H1 (cell line): ENCODE data around the gene CAPG. TPM values are rescaled to one million over a fixed set of nuclear protein-coding genes. Genes with fewer than 3 reads are reported as not detected.
A peak's percentile ranks its signal among the peaks of the same experiment; 100 is the strongest.

Experiments
- ATF3 ChIP-seq: IDR thresholded peaks from 2 replicates; pipeline ENCODE4 v1.6.1; 2011; ENCODE audit warnings: low read depth, mild to moderate bottlenecking, low read length; ENCODE audit not compliant: insufficient read depth
- CBX5 ChIP-seq: fragments of 300-800, 300-1000 bp; sonication (generic); IDR thresholded peaks from 2 replicates; pipeline ENCODE4 v1.7.1; 2016; ENCODE audit warnings: antibody characterized with exemption, low read length, low read depth
- CEBPB ChIP-seq: IDR thresholded peaks from 2 replicates; pipeline ENCODE4 v1.6.1; 2012; ENCODE audit warnings: low read depth, low read length
- EGR1 ChIP-seq: IDR thresholded peaks from 2 replicates; pipeline ENCODE4 v1.6.1; 2011; ENCODE audit warnings: low read depth, low read length, borderline replicate concordance
- JUN ChIP-seq: IDR thresholded peaks from 2 replicates; pipeline ENCODE4 v1.6.1; 2011; ENCODE audit warnings: low read depth, mild to moderate bottlenecking, improper control_type of control experiment, low read length
- JUND ChIP-seq: IDR thresholded peaks from 2 replicates; pipeline ENCODE4 v1.6.1; 2011; ENCODE audit warnings: mild to moderate bottlenecking, improper control_type of control experiment, low read length
- KDM4A ChIP-seq: IDR thresholded peaks from one replicate; pipeline ENCODE4 v1.7.1; 2012; ENCODE audit warnings: low read depth, mild to moderate bottlenecking, moderate library complexity, low read length, inconsistent platforms; ENCODE audit not compliant: severe bottlenecking
- KDM5A ChIP-seq: fragments of 200-600 bp; IDR thresholded peaks from 2 replicates; pipeline ENCODE4 v1.7.1; 2012; ENCODE audit warnings: mild to moderate bottlenecking, low read length, inconsistent platforms, mixed read lengths
- MAFK ChIP-seq: IDR thresholded peaks from 2 replicates; pipeline ENCODE4 v1.6.1; 2012; ENCODE audit warnings: low read depth, mild to moderate bottlenecking, improper control_type of control experiment, low read length
- POLR2A ChIP-seq, 2 experiments: IDR thresholded peaks; 1 replicate in 1 of 2; 2 replicates in 1 of 2; pipeline ENCODE4 v1.6.1; 2011; ENCODE audit warnings: low read depth in 2 of 2, low read length in 2 of 2, mild to moderate bottlenecking in 2 of 2; ENCODE audit errors: control extremely low read depth in 1 of 2
- RAD21 ChIP-seq, 2 experiments: IDR thresholded peaks in 1 of 2; conservative IDR thresholded peaks in 1 of 2; 2 replicates each; pipeline ENCODE4 v1.6.1; 2011; ENCODE audit warnings: low read depth in 2 of 2, low read length in 2 of 2, improper control_type of control experiment in 1 of 2, inconsistent platforms in 1 of 2, mild to moderate bottlenecking in 1 of 2, moderate library complexity in 1 of 2
- RFX5 ChIP-seq: IDR thresholded peaks from 2 replicates; pipeline ENCODE4 v1.6.1; 2011; ENCODE audit warnings: low read depth, low read length, improper control_type of control experiment, borderline replicate concordance
- SIN3A ChIP-seq, 2 experiments: IDR thresholded peaks in 1 of 2; conservative IDR thresholded peaks in 1 of 2; 2 replicates each; pipeline ENCODE4 v1.6.1; 2011 to 2012; ENCODE audit warnings: low read length in 2 of 2, improper control_type of control experiment in 1 of 2, low read depth in 1 of 2, mild to moderate bottlenecking in 1 of 2
- SIRT6 ChIP-seq: IDR thresholded peaks from one replicate; pipeline ENCODE4 v1.7.1; 2012; ENCODE audit warnings: low read length, inconsistent platforms
- SUZ12 ChIP-seq: fragments of 200-600 bp; sonication (generic); IDR thresholded peaks from 2 replicates; pipeline ENCODE4 v1.6.1; 2012; ENCODE audit warnings: mild to moderate bottlenecking, inconsistent platforms, low read length, moderate library complexity, mixed read lengths
- TAF1 ChIP-seq: IDR thresholded peaks from 2 replicates; pipeline ENCODE4 v1.6.1; 2011; ENCODE audit warnings: mild to moderate bottlenecking, low read depth, low read length
- TEAD4 ChIP-seq: IDR thresholded peaks from 2 replicates; pipeline ENCODE4 v1.6.1; 2012; ENCODE audit warnings: low read depth, low read length, inconsistent platforms, mixed read lengths
- ZNF274 ChIP-seq: IDR thresholded peaks from 2 replicates; pipeline ENCODE4 v1.7.0; 2012; ENCODE audit warnings: low read length, borderline replicate concordance; ENCODE audit errors: extremely low read depth
- polyA plus RNA-seq, 7 experiments: library from polyadenylated mRNA; depleted of rRNA in 3 of 7; stranded (reverse) in 5 of 7; unstranded in 2 of 7; fragments of >200 nt in 5 of 7; fragments of 200-250 nt in 2 of 7; gene quantifications; 1 replicate in 5 of 7; 2 replicates in 1 of 7; 4 replicates in 1 of 7; pipeline versions ENCODE4 v1.2.1 to v1.2.3, GENCODE V29; 2011 to 2013; ENCODE audit warnings: missing spikeins in 2 of 7, mixed read lengths in 2 of 7
- total RNA-seq: library from RNA; stranded (reverse); fragmentation: NEBNext Ultra II Directional; extraction: Animal tissue kit (Norgen Biotek cat#: 25700); gene quantifications from 2 replicates; pipeline ENCODE4 v1.2.1, GENCODE V29; 2021
- TF ChIP-seq, protein P1 (sequence below): IDR thresholded peaks from 2 replicates; pipeline ENCODE4 v1.6.1; 2011; ENCODE audit warnings: low read length, improper control_type of control experiment
- TF ChIP-seq, protein P2 (sequence below), 3 experiments: IDR thresholded peaks; 1 replicate in 2 of 3; 2 replicates in 1 of 3; pipeline versions ENCODE4 v1.5.1 to v1.6.1; 2011; ENCODE audit warnings: low read length in 3 of 3, mild to moderate bottlenecking in 3 of 3, inconsistent platforms in 2 of 3, low read depth in 1 of 3, moderate library complexity in 1 of 3; ENCODE audit not compliant: insufficient read depth in 1 of 3; ENCODE audit errors: control extremely low read depth in 1 of 3

Gene CAPG
- total and polyA plus RNA-seq, 2 of the 8 experiments (the other 6 are each of a cell fraction or from before 2014, with no cell fraction given) = 80.5 to 89.0 TPM

DNA sequence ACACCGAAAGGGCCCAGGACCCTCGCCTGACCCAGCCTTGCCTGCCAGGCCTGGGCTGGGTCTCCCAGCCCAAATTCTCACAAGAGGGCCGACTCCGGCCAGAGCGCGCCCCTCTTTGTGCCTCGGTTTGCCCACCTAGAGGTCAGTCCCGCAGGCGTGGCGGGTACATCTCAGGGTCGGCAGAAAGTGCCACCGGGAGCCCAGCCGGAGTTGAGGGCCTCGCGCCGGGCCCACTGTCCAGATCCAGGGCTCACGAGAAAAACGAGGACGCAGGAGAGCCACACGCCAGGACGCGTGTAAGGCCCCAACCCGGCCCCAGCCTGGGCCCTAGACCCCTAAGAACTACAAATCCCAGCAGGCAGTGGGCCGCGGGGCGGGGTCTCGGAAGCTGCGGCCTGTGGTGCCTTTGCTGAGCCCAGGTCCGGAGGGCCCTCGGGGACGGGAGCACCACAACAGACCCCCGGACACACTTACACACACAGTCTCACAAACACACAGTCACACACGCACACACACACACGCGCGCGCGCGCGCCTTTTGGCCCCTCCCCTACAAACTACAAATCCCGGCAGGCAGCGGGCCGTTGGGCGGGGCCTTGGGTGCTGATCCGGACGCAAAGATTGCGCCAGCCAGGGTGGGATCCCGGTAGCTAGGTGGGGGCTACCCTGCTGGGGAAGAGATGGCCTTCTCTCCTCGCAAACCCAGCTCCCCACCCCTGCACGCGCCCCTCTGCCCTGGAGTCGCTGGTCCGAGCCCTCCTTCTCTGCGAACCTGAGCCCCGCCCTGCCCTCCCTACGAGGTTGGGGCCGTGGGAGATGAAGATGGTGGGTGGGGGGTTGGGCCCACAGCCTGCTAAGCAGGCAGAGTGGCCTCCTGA, 8.2 kb upstream of the CAPG start, which contains the start of gene SH2D6 (continued):
- TF ChIP-seq TEAD4 (no peak), EGR1 (no peak), JUND (no peak), RFX5 (no peak), SIN3A (conservative IDR thresholded peaks at IDR 0.05 in 1 of 2, IDR thresholded peaks at IDR 0.05 in 1 of 2; ENCODE audit: low read depth in 1 of 2, low read length in 2 of 2) (peak in 1 of 2 experiments; percentile 45; a peak in 1 of 4 replicates), SIRT6 (no peak), MAFK (no peak), KDM5A (no peak), POLR2A (IDR thresholded peaks at IDR 0.05; ENCODE audit: control extremely low read depth in 1 of 2, low read depth in 2 of 2, low read length in 2 of 2) (peak in 1 of 2 experiments; percentile 74), JUN (no peak), CEBPB (peak; percentile 86), RAD21 (IDR thresholded peaks at IDR 0.05 in 1 of 2, conservative IDR thresholded peaks at IDR 0.05 in 1 of 2; ENCODE audit: low read depth in 2 of 2, low read length in 2 of 2) (0 out of 4 replicates have a peak, but pooled peaks of 1 of the 2 experiments have one; percentile 0), SUZ12 (no peak), TAF1 (peak; percentile 69), KDM4A (peak; percentile 42), CBX5 (no peak), ATF3 (no peak), ZNF274 (no peak)
- TF ChIP-seq, protein P1, sequence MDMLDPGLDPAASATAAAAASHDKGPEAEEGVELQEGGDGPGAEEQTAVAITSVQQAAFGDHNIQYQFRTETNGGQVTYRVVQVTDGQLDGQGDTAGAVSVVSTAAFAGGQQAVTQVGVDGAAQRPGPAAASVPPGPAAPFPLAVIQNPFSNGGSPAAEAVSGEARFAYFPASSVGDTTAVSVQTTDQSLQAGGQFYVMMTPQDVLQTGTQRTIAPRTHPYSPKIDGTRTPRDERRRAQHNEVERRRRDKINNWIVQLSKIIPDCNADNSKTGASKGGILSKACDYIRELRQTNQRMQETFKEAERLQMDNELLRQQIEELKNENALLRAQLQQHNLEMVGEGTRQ = no peak
- TF ChIP-seq, protein P2, sequence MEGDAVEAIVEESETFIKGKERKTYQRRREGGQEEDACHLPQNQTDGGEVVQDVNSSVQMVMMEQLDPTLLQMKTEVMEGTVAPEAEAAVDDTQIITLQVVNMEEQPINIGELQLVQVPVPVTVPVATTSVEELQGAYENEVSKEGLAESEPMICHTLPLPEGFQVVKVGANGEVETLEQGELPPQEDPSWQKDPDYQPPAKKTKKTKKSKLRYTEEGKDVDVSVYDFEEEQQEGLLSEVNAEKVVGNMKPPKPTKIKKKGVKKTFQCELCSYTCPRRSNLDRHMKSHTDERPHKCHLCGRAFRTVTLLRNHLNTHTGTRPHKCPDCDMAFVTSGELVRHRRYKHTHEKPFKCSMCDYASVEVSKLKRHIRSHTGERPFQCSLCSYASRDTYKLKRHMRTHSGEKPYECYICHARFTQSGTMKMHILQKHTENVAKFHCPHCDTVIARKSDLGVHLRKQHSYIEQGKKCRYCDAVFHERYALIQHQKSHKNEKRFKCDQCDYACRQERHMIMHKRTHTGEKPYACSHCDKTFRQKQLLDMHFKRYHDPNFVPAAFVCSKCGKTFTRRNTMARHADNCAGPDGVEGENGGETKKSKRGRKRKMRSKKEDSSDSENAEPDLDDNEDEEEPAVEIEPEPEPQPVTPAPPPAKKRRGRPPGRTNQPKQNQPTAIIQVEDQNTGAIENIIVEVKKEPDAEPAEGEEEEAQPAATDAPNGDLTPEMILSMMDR (IDR thresholded peaks at IDR 0.05; ENCODE audit: control extremely low read depth in 1 of 3, insufficient read depth in 1 of 3, low read depth in 1 of 3, low read length in 3 of 3) = no peak
